CD14-positive monocyte (primary cell): Measurements from ENCODE around the gene TXK. TPM values are rescaled to one million over a fixed set of nuclear protein-coding genes. Genes with fewer than 3 reads are reported as not detected.

Experiments
- DNase-seq, 3 donors: peaks; one replicate each; pipeline ENCODE4 v3.0.0-alpha.2; 2011 to 2022
- H2AFZ ChIP-seq: 2 replicates; pipeline ENCODE4 v1.6.0; 2012; ENCODE audit warnings: mild to moderate bottlenecking, low read depth, low read length, inconsistent platforms; ENCODE audit not compliant: insufficient read depth, poor library complexity, severe bottlenecking
- H3K27ac ChIP-seq, 2 donors: 1 replicate in 1 of 2; 2 replicates in 1 of 2; pipeline ENCODE4 v1.5.1; 2012 to 2013; ENCODE audit warnings: low read length in 2 of 2, control low read depth in 1 of 2, inconsistent platforms in 1 of 2, low read depth in 1 of 2, mild to moderate bottlenecking in 1 of 2
- H3K27me3 ChIP-seq, 2 donors: one replicate each; pipeline versions ENCODE4 v1.6.0 to v1.6.1; 2011 to 2013; ENCODE audit warnings: low read length in 2 of 2; ENCODE audit not compliant: control insufficient read depth in 2 of 2, insufficient read depth in 2 of 2
- H3K36me3 ChIP-seq, 2 donors: replicated peaks in 1 of 2; 1 replicate in 1 of 2; 2 replicates in 1 of 2; pipeline versions ENCODE4 v1.5.1 to v1.6.1; 2012 to 2013; ENCODE audit warnings: low read length in 2 of 2, control low read depth in 1 of 2, inconsistent platforms in 1 of 2, mild to moderate bottlenecking in 1 of 2; ENCODE audit not compliant: insufficient read depth in 2 of 2, control insufficient read depth in 1 of 2
- H3K4me1 ChIP-seq, 2 donors: 1 replicate in 1 of 2; 2 replicates in 1 of 2; pipeline versions ENCODE4 v1.5.1 to v1.6.1; 2012 to 2013; ENCODE audit warnings: low read length in 2 of 2, control low read depth in 1 of 2, inconsistent platforms in 1 of 2, mild to moderate bottlenecking in 1 of 2, moderate library complexity in 1 of 2; ENCODE audit not compliant: insufficient read depth in 2 of 2, control insufficient read depth in 1 of 2
- H3K4me2 ChIP-seq: replicated peaks from 2 replicates; pipeline ENCODE3; 2012; ENCODE audit warnings: low read length, moderate library complexity, mild to moderate bottlenecking; ENCODE audit not compliant: poor library complexity, severe bottlenecking; ENCODE audit errors: extremely low read depth
- H3K4me3 ChIP-seq, 3 experiments: fragments of 200-600 bp in 1 of 3; sonication (generic) in 1 of 3; replicated peaks in 1 of 3; 1 replicate in 2 of 3; 2 replicates in 1 of 3; pipeline ENCODE4 v1.5.1; 2011 to 2013; ENCODE audit warnings: low read length in 3 of 3, mild to moderate bottlenecking in 3 of 3, control low read depth in 2 of 3, low read depth in 2 of 3, inconsistent platforms in 1 of 3, moderate library complexity in 1 of 3
- H3K79me2 ChIP-seq: 2 replicates; pipeline ENCODE4 v1.6.0; 2012; ENCODE audit warnings: mild to moderate bottlenecking, control low read depth, inconsistent platforms, low read length, moderate library complexity; ENCODE audit not compliant: insufficient read depth
- H3K9ac ChIP-seq: 2 replicates; pipeline ENCODE4 v1.6.0; 2017; ENCODE audit warnings: low read length, mild to moderate bottlenecking; ENCODE audit not compliant: insufficient read depth, poor library complexity, severe bottlenecking
- H3K9me3 ChIP-seq, 2 donors: replicated peaks in 1 of 2; 1 replicate in 1 of 2; 2 replicates in 1 of 2; pipeline versions ENCODE4 v1.5.1 to v1.6.1; 2012 to 2013; ENCODE audit warnings: low read length in 2 of 2, control low read depth in 1 of 2; ENCODE audit not compliant: control insufficient read depth in 1 of 2, insufficient read depth in 1 of 2
- H4K20me1 ChIP-seq: 2 replicates; pipeline ENCODE4 v1.6.0; 2012; ENCODE audit warnings: mild to moderate bottlenecking, low read length, control low read depth, moderate library complexity; ENCODE audit not compliant: insufficient read depth
- H3K27ac Mint-ChIP-seq, 7 donors: one replicate each; pipeline ENCODE4 v1.8.0; 2020; ENCODE audit warnings: mild to moderate bottlenecking in 7 of 7, mixed read lengths in 7 of 7, moderate library complexity in 6 of 7, inconsistent platforms in 2 of 7
- H3K27me3 Mint-ChIP-seq, 3 donors: one replicate each; pipeline ENCODE4 v1.8.0; 2021 to 2022; ENCODE audit warnings: low read depth in 3 of 3, mild to moderate bottlenecking in 3 of 3, mixed read lengths in 3 of 3, moderate library complexity in 3 of 3, inconsistent platforms in 1 of 3
- H3K36me3 Mint-ChIP-seq, 2 donors: one replicate each; pipeline ENCODE4 v1.8.0; 2020; ENCODE audit warnings: mixed read lengths in 2 of 2, inconsistent platforms in 1 of 2, mild to moderate bottlenecking in 1 of 2
- H3K4me1 Mint-ChIP-seq: one replicate; pipeline ENCODE4 v1.8.0; 2020; ENCODE audit warnings: mild to moderate bottlenecking, mixed read lengths
- H3K4me3 Mint-ChIP-seq, 2 donors: one replicate each; pipeline ENCODE4 v1.8.0; 2020; ENCODE audit warnings: mild to moderate bottlenecking in 2 of 2, mixed read lengths in 2 of 2, moderate library complexity in 1 of 2
- H3K9me3 Mint-ChIP-seq, 7 donors: one replicate each; pipeline ENCODE4 v1.8.0; 2020 to 2022; ENCODE audit warnings: mixed read lengths in 7 of 7, mild to moderate bottlenecking in 6 of 7, moderate library complexity in 6 of 7, inconsistent platforms in 2 of 7
- WGBS: methylation state at CpG from one replicate; pipeline ENCODE4 v1.1.5; 2013; ENCODE audit warnings: missing lambda C conversion rate; ENCODE audit not compliant: insufficient coverage; 5-methylcytosine and 5-hydroxymethylcytosine counted together
- intact Hi-C, 2 donors: fragments of 100-400 bp; cut with micrococcal nuclease; formaldehyde crosslinking; loops; one replicate each; pipeline versions ENCODE4 v1.15.0 to v1.15.1; 2023
- polyA plus RNA-seq, 3 donors: library from polyadenylated mRNA; depleted of rRNA in 1 of 3; unstranded in 2 of 3; stranded (reverse) in 1 of 3; fragments of 300-500 nt in 2 of 3; fragments of >200 nt in 1 of 3; fragmentation: Illumina TruSeq in 2 of 3; gene quantifications; 1 replicate in 2 of 3; 2 replicates in 1 of 3; pipeline ENCODE4 v1.2.3, GENCODE V29; 2012 to 2021
- TF ChIP-seq, protein P1 (sequence below): fragments of 200-600 bp; IDR thresholded peaks from one replicate; pipeline ENCODE4 v1.8.0; 2022; ENCODE audit warnings: antibody characterized with exemption, mild to moderate bottlenecking

The TXK gene
- polyA plus RNA-seq, 3 donors, result 0.13 to 0.93 (median 0.54) TPM

DNA sequence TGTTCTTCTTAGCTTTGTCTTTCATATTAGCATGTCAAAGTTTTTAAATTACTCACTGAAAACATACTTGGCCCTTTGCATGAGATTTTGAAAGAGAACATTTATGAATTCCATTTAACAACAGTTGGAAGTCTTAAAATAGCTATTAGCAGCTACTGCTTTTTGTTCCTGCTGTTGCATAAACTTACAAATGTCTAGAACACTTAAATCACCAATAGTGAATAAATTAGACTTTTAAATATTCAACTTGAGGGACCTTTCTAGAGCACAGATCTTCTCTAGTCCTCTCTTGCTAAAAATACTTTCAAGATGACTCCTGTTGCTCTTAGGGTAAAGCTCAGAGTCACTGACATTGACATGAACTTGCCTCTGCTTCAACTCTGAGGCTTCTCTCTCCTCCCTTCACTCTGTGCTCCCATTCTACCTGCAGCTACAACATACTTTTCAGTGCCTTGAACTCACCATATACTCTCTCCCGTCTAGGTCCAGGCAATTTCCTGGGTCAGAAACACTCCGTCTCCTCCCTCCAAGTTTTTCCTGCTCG lies 15.8 kb upstream of the TXK start:
- Histone ChIP-seq H4K20me1 (no peaks in the 10 kb centered on the region), H3K9me3 (peaks cover 0 to 7% of the 10 kb centered on the region in 2 donors), H3K27ac (no peak overlapping the region), H2AFZ (no peak overlapping the region), H3K9ac (no peak overlapping the region), H3K4me2 (no peak overlapping the region), H3K79me2 (no peaks in the 10 kb centered on the region), H3K4me1 (no peaks in the 10 kb centered on the region), H3K36me3 (peaks cover 30 to 87% of the 10 kb centered on the region in 2 donors), H3K4me3 (no peak overlapping the region), H3K27me3 (no peaks in the 10 kb centered on the region)
- Mint-ChIP-seq H3K4me1 (no peaks in the 10 kb centered on the region), H3K9me3 (peaks cover 2 to 8% (median 4%) of the 10 kb centered on the region in 7 donors), H3K27me3 (no peaks in the 10 kb centered on the region), H3K27ac (peak overlapping the region in 2 of 7 donors; percentile 4 to 33), H3K36me3 (peaks cover 55 to 58% of the 10 kb centered on the region in 2 donors), H3K4me3 (no peak overlapping the region)
- 84% methylated on average over 3 of the region's 3 CpGs for WGBS
- intact Hi-C loops, result no loop called here
- TF ChIP-seq, protein P1, sequence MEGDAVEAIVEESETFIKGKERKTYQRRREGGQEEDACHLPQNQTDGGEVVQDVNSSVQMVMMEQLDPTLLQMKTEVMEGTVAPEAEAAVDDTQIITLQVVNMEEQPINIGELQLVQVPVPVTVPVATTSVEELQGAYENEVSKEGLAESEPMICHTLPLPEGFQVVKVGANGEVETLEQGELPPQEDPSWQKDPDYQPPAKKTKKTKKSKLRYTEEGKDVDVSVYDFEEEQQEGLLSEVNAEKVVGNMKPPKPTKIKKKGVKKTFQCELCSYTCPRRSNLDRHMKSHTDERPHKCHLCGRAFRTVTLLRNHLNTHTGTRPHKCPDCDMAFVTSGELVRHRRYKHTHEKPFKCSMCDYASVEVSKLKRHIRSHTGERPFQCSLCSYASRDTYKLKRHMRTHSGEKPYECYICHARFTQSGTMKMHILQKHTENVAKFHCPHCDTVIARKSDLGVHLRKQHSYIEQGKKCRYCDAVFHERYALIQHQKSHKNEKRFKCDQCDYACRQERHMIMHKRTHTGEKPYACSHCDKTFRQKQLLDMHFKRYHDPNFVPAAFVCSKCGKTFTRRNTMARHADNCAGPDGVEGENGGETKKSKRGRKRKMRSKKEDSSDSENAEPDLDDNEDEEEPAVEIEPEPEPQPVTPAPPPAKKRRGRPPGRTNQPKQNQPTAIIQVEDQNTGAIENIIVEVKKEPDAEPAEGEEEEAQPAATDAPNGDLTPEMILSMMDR, result no peak
- DNase-seq, result no peak

DNA sequence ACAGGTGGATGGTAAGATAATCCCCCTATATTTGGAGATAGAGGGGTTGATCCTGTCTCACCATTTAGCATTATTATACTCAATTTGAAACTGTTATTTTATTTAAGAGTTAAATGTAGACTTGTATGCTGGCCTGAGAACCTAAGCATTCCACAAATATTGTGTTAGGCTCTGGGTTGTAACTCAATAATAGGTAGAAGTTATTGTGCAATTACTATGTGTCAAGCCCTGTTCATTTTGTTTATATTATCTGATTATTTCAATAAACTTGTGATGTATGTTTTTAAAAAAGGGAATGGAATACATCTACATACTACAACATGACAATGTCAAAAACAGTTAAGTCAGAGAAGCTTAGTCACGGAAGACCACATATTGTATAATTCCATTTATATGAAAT lies 13.6 kb upstream of the TXK start:
- no peaks in the 10 kb centered on the region for H4K20me1 ChIP-seq
- Mint-ChIP-seq H3K4me3 (no peak overlapping the region), H3K27ac (no peak overlapping the region), H3K27me3 (no peaks in the 10 kb centered on the region), H3K4me1 (no peaks in the 10 kb centered on the region), H3K36me3 (peaks cover 54 to 60% of the 10 kb centered on the region in 2 donors), H3K9me3 (peaks cover 0 to 2% (median 0%) of the 10 kb centered on the region in 7 donors)
- H3K36me3 ChIP-seq, result peaks cover 27 to 91% of the 10 kb centered on the region in 2 donors
- H3K4me3 ChIP-seq, result no peak overlapping the region
- WGBS, result no CpG with 5 or more reads among the region's 1 CpG
- H2AFZ ChIP-seq, result no peak overlapping the region
- H3K27me3 ChIP-seq, result no peaks in the 10 kb centered on the region
- H3K4me2 ChIP-seq, result no peak overlapping the region
- H3K9ac ChIP-seq, result no peak overlapping the region
- H3K79me2 ChIP-seq, result no peaks in the 10 kb centered on the region
- H3K27ac ChIP-seq, result no peak overlapping the region
- no peaks in the 10 kb centered on the region for H3K9me3 ChIP-seq
- H3K4me1 ChIP-seq, result no peaks in the 10 kb centered on the region
- intact Hi-C loops, result no loop called here
- TF ChIP-seq, protein P1, result no peak
- no peak for DNase-seq
